IPS DF 4.7 (cell line): ENCODE data around the gene ZC3H14.

ENCODE experiments used
- DNase-seq: peaks from one replicate; pipeline ENCODE4 v3.0.0-alpha.2; 2013; ENCODE audit warnings: low spot score; ENCODE audit errors: extremely low read depth

Gene ZC3H14

GRCh38 chr14:88599761-88600439 is 37.1 kb downstream of the ZC3H14 start:
- no peak for DNase-seq

GRCh38 chr14:88604212-88604611 is 41.4 kb downstream of the ZC3H14 start:
- no peak for DNase-seq

- no peak for DNase-seq
Measured at GRCh38 chr14:88605594-88605993, 42.8 kb downstream of the ZC3H14 start.

GRCh38 chr14:88607829-88608228 is 45.0 kb downstream of the ZC3H14 start:
- no peak for DNase-seq

- DNase-seq = no peak
Measured at GRCh38 chr14:88611878-88612277, 49.0 kb downstream of the ZC3H14 start.

- DNase-seq = no peak
Measured at GRCh38 chr14:88612981-88613380, 50.1 kb downstream of the ZC3H14 start.

- DNase-seq = no peak
Measured at GRCh38 chr14:88613552-88614010, 50.7 kb downstream of the ZC3H14 start.

- no peak for DNase-seq
Measured at GRCh38 chr14:88614218-88614907, 51.5 kb downstream of the ZC3H14 start.

GRCh38 chr14:88616697-88617096 is 53.9 kb downstream of the ZC3H14 start:
- no peak for DNase-seq

GRCh38 chr14:88617479-88617878 is 54.6 kb downstream of the ZC3H14 start:
- DNase-seq = no peak

- DNase-seq = peak; percentile 46
Measured at GRCh38 chr14:88618476-88618875, 55.6 kb downstream of the ZC3H14 start.

GRCh38 chr14:88621100-88621499 is 58.3 kb downstream of the ZC3H14 start:
- no peak for DNase-seq

- DNase-seq = no peak
Measured at GRCh38 chr14:88625671-88626070, 62.8 kb downstream of the ZC3H14 start.

- DNase-seq = no peak
Measured at GRCh38 chr14:88628033-88628432, 65.2 kb downstream of the ZC3H14 start.

GRCh38 chr14:88628462-88628861 is 65.6 kb downstream of the ZC3H14 start:
- DNase-seq = no peak

GRCh38 chr14:88630565-88630964 is 67.7 kb downstream of the ZC3H14 start:
- no peak for DNase-seq

GRCh38 chr14:88631091-88631490 is 68.3 kb downstream of the ZC3H14 start:
- no peak for DNase-seq

GRCh38 chr14:88632512-88632911 is 69.7 kb downstream of the ZC3H14 start:
- no peak for DNase-seq

- no peak for DNase-seq
Measured at GRCh38 chr14:88639221-88639620, 76.4 kb downstream of the ZC3H14 start.

GRCh38 chr14:88660056-88660455 is 97.2 kb downstream of the ZC3H14 start:
- no peak for DNase-seq

GRCh38 chr14:88667555-88668273 is 104.9 kb downstream of the ZC3H14 start:
- peak; percentile 62 for DNase-seq

- no peak for DNase-seq
Measured at GRCh38 chr14:88668448-88669116, 105.7 kb downstream of the ZC3H14 start.
